Chondrocyte (in vitro differentiated cells): ENCODE data around the gene LAMB1. TPM values are rescaled to one million over a fixed set of nuclear protein-coding genes. Genes with fewer than 3 reads are reported as not detected.

ENCODE experiments used
- DNase-seq: peaks from one replicate; pipeline ENCODE4 v3.0.0; 2021; ENCODE audit warnings: mixed read lengths, low spot score
- H3K27ac Mint-ChIP-seq: one replicate; pipeline ENCODE4 v1.8.0; 2021; ENCODE audit warnings: mild to moderate bottlenecking, moderate library complexity, mixed read lengths; ENCODE audit not compliant: unreplicated experiment
- H3K27me3 Mint-ChIP-seq: 2 replicates; pipeline ENCODE4 v1.8.0; 2021; ENCODE audit warnings: low read depth, mixed read lengths
- H3K36me3 Mint-ChIP-seq: 2 replicates; pipeline ENCODE4 v1.8.0; 2021; ENCODE audit warnings: low read depth, mixed read lengths
- H3K4me1 Mint-ChIP-seq: 2 replicates; pipeline ENCODE4 v1.8.0; 2021; ENCODE audit warnings: low read depth, mild to moderate bottlenecking, mixed read lengths
- H3K4me3 Mint-ChIP-seq: one replicate; pipeline ENCODE4 v1.8.0; 2021; ENCODE audit warnings: mild to moderate bottlenecking, moderate library complexity, mixed read lengths; ENCODE audit not compliant: unreplicated experiment
- H3K9me3 Mint-ChIP-seq: 2 replicates; pipeline ENCODE4 v1.8.0; 2021; ENCODE audit warnings: low read depth, mixed read lengths
- total RNA-seq: library from RNA; stranded (reverse); gene quantifications from 3 replicates; pipeline ENCODE4 v1.2.1, GENCODE V29; 2021
- TF ChIP-seq, protein P1 (sequence below): fragments of 200-600 bp; sonication (generic); IDR thresholded peaks from 2 replicates; pipeline ENCODE4 v1.5.0; 2021; ENCODE audit warnings: antibody characterized with exemption, mild to moderate bottlenecking, moderate library complexity

Gene LAMB1
- total RNA-seq, 1 donor from 2014 or later: 466 TPM

DNA sequence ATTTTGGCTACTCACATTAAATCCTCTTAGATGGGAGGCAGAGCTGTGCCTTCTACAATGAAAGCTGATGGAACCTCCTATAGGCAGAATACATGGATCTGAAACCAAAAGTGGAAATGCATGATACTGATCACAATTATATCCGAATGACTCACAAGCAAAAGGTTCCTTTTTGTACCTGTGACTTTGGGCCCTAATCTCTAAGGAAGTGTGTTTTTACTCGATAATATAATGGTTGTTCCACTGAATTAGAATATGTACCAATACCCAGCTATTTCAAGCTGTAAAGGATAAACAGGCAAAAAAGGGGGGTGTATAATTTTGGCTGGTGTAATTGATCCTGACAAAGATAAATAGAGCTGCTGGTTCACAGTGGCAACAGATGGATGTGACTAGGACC lies 17.6 kb upstream of the LAMB1 start:
- Mint-ChIP-seq H3K4me3 (no peak overlapping the region), H3K9me3 (no peaks in the 10 kb centered on the region), H3K36me3 (no peaks in the 10 kb centered on the region), H3K4me1 (peaks cover 34% of the 10 kb centered on the region), H3K27ac (no peak overlapping the region), H3K27me3 (no peaks in the 10 kb centered on the region)
- DNase-seq: no peak
- TF ChIP-seq, protein P1, sequence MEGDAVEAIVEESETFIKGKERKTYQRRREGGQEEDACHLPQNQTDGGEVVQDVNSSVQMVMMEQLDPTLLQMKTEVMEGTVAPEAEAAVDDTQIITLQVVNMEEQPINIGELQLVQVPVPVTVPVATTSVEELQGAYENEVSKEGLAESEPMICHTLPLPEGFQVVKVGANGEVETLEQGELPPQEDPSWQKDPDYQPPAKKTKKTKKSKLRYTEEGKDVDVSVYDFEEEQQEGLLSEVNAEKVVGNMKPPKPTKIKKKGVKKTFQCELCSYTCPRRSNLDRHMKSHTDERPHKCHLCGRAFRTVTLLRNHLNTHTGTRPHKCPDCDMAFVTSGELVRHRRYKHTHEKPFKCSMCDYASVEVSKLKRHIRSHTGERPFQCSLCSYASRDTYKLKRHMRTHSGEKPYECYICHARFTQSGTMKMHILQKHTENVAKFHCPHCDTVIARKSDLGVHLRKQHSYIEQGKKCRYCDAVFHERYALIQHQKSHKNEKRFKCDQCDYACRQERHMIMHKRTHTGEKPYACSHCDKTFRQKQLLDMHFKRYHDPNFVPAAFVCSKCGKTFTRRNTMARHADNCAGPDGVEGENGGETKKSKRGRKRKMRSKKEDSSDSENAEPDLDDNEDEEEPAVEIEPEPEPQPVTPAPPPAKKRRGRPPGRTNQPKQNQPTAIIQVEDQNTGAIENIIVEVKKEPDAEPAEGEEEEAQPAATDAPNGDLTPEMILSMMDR: no peak

DNA sequence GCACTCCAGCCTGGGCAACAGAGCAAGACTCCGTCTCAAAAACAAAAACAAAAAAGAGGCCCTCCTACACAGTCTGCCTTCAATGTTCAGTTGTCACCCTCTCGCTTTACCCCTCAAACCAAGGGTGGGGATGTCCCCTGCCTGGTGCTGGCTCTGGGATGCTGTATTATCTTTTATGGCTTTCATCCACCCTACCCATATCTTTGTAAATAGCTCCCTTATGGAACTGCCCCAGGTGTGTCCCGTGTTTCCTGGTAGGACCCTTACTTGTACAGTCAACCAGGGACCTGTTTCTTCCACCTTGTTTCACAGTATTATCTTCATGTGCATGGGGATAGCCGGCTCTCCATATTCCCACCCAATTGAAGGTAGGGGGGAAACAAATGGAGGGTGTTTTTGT lies 15.7 kb upstream of the LAMB1 start:
- no peaks in the 10 kb centered on the region for H3K27me3 Mint-ChIP-seq
- H3K4me1 Mint-ChIP-seq: peaks cover 47% of the 10 kb centered on the region
- TF ChIP-seq, protein P1: no peak
- no peak overlapping the region for H3K4me3 Mint-ChIP-seq
- no peaks in the 10 kb centered on the region for H3K36me3 Mint-ChIP-seq
- DNase-seq: no peak
- H3K9me3 Mint-ChIP-seq: no peaks in the 10 kb centered on the region
- H3K27ac Mint-ChIP-seq: no peak overlapping the region

DNA sequence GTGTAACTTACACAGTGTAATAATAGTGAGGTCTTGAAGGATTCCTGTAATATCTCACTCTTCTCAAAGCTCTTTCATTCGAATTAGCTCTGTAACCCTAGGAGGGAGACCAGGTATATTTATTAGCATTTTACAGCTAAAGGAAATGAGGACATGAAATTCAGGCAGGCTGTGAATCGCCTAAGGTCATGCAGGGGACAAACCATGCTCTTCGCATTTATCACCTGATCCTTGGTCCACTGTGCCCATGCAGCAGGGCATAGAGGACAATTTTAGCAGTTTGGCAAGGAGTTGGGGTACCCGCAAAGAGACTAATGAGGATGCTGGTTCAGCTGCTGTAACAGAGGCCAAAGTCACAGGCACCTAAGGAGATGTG lies 14.8 kb upstream of the LAMB1 start:
- DNase-seq: no peak
- Mint-ChIP-seq H3K36me3 (no peaks in the 10 kb centered on the region), H3K27ac (no peak overlapping the region), H3K9me3 (no peaks in the 10 kb centered on the region), H3K27me3 (no peaks in the 10 kb centered on the region), H3K4me1 (peaks cover 44% of the 10 kb centered on the region), H3K4me3 (no peak overlapping the region)
- TF ChIP-seq, protein P1: no peak

DNA sequence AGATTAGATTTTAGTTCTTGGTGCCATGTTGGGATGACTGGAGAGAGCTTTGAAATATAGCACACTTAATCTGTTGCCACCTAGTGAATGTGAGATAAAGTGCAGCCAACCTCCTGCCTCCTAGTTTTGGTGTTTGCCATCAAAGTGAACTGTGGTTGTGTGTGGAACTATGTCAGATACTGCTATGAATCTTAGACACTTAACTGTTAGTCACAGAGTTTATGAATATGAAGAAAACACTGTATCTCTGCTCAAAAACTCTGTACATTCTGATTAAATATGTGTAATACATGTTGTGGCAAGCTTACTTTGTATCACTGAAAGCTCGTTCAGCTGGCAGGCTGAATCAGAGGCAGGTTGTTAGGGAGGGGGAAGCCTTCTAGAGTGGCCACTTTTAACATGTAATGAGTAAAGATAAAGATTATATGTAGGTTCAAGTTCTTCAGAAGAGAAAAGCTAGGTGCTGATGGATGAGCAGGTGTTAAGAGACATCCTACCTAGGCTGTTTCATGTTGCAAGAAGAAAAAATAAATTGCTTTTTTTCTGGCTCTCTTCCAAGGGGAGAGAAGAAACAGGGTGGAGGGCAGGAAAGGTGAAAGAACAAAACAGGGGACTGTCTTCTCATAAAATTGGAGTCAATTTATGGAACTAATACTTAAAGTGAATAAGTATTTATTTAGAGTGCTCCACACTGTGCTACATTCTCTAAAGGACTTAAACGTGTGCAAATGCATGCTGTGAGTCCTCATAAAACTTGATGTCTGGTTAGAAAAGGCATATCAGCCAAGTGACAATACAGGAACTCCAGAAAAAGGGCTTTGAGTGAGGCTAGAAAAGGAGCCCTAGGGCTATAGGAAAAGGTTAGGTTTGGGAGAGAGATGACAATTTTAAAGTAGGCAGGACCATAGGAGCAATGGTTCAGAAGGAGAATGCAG lies 14.1 kb upstream of the LAMB1 start:
- no peak for DNase-seq
- H3K27ac Mint-ChIP-seq: peak overlapping the region; percentile 62
- no peaks in the 10 kb centered on the region for H3K27me3 Mint-ChIP-seq
- H3K9me3 Mint-ChIP-seq: no peaks in the 10 kb centered on the region
- peaks cover 40% of the 10 kb centered on the region for H3K4me1 Mint-ChIP-seq
- TF ChIP-seq, protein P1: peak; percentile 78
- no peaks in the 10 kb centered on the region for H3K36me3 Mint-ChIP-seq
- no peak overlapping the region for H3K4me3 Mint-ChIP-seq

DNA sequence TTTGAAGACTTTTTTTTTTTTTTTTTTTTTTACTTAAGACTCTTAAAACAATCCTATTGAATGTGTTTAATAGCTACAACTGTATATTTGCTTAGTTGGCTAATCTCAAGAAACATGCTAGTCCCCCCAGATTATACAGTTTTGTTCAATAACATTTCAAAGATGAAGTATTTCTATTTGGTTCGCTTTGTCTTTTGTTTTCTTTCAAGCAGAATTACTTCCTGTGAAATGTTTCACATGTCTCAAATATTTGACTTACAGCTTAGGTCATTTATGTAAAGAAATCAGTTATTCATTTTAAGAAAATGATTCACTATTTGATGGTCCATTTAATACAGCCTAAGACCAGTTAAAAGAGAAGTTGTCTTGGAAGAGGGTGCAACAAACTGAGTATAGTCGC lies 12.8 kb upstream of the LAMB1 start:
- H3K4me1 Mint-ChIP-seq: peaks cover 41% of the 10 kb centered on the region
- no peak for DNase-seq
- TF ChIP-seq, protein P1: no peak
- no peak overlapping the region for H3K4me3 Mint-ChIP-seq
- peak overlapping the region; percentile 88 for H3K27ac Mint-ChIP-seq
- no peaks in the 10 kb centered on the region for H3K36me3 Mint-ChIP-seq
- no peaks in the 10 kb centered on the region for H3K9me3 Mint-ChIP-seq
- H3K27me3 Mint-ChIP-seq: no peaks in the 10 kb centered on the region
